GM23338 (cell line): ENCODE data around the gene GNG12. TPM values are rescaled to one million over a fixed set of nuclear protein-coding genes. Genes with fewer than 3 reads are reported as not detected.

Experiments used
- ATAC-seq: fragments of 200-7000 bp; cut with Tn5 transposase; 3 replicates; pipeline ENCODE4 v1.9.1; 2020
- DNase-seq: peaks from one replicate; pipeline ENCODE4 v3.0.0-alpha.2; 2015; ENCODE audit warnings: low spot score
- H2AFZ ChIP-seq: fragments of 200-600 bp; sonication (generic); 2 replicates; pipeline ENCODE4 v1.8.0; 2016; ENCODE audit warnings: antibody characterized with exemption, mild to moderate bottlenecking, moderate library complexity
- H3F3A ChIP-seq: fragments of 200-600 bp; sonication (generic); replicated peaks from 2 replicates; pipeline ENCODE4 v1.8.0; 2017; ENCODE audit warnings: antibody characterized with exemption, mixed run types, low read depth
- H3K27ac ChIP-seq: fragments of 200-600 bp; sonication (generic); 2 replicates; pipeline ENCODE4 v1.6.1; 2016; ENCODE audit warnings: low read depth
- H3K27me3 ChIP-seq: fragments of 200-600 bp; sonication (generic); 2 replicates; pipeline ENCODE4 v1.8.0; 2016; ENCODE audit warnings: mild to moderate bottlenecking, mixed run types, moderate library complexity; ENCODE audit not compliant: insufficient read depth
- H3K36me3 ChIP-seq: fragments of 200-600 bp; sonication (generic); 2 replicates; pipeline ENCODE4 v1.8.0; 2016; ENCODE audit warnings: mild to moderate bottlenecking; ENCODE audit not compliant: insufficient read depth
- H3K4me1 ChIP-seq: fragments of 200-600 bp; sonication (generic); 2 replicates; pipeline ENCODE4 v1.8.0; 2016; ENCODE audit warnings: mild to moderate bottlenecking, moderate library complexity; ENCODE audit not compliant: insufficient read depth
- H3K4me2 ChIP-seq: fragments of 200-600 bp; sonication (generic); 2 replicates; pipeline ENCODE4 v1.7.1; 2017; ENCODE audit warnings: mixed run types
- H3K4me3 ChIP-seq: fragments of 200-600 bp; sonication (generic); 2 replicates; pipeline ENCODE4 v1.6.1; 2016; ENCODE audit warnings: mixed run types
- H3K79me2 ChIP-seq: fragments of 200-600 bp; sonication (generic); replicated peaks from 2 replicates; pipeline ENCODE4 v1.8.0; 2017; ENCODE audit warnings: mild to moderate bottlenecking; ENCODE audit not compliant: insufficient read depth
- H3K9me2 ChIP-seq: fragments of 200-600 bp; sonication (generic); 2 replicates; pipeline ENCODE4 v1.8.0; 2017; ENCODE audit not compliant: insufficient read depth
- H4K20me1 ChIP-seq: fragments of 200-600 bp; sonication (generic); replicated peaks from 2 replicates; pipeline ENCODE4 v1.8.0; 2017; ENCODE audit warnings: mild to moderate bottlenecking; ENCODE audit not compliant: insufficient read depth
- H3K27ac Mint-ChIP-seq: 2 replicates; pipeline ENCODE4 v1.8.0; 2020; ENCODE audit warnings: inconsistent platforms, mild to moderate bottlenecking, moderate library complexity, mixed read lengths
- H3K27me3 Mint-ChIP-seq: 3 replicates; pipeline ENCODE4 v1.8.0; 2022; ENCODE audit warnings: low read depth, mild to moderate bottlenecking, moderate library complexity, mixed read lengths, inconsistent platforms; ENCODE audit not compliant: insufficient read depth, poor library complexity
- H3K36me3 Mint-ChIP-seq: 3 replicates; pipeline ENCODE4 v1.8.0; 2021; ENCODE audit warnings: low read depth, mild to moderate bottlenecking, inconsistent platforms, moderate library complexity, mixed read lengths
- H3K4me1 Mint-ChIP-seq: 3 replicates; pipeline ENCODE4 v1.8.0; 2020; ENCODE audit warnings: mild to moderate bottlenecking, inconsistent platforms, mixed read lengths
- H3K4me3 Mint-ChIP-seq: 3 replicates; pipeline ENCODE4 v1.8.0; 2021; ENCODE audit warnings: moderate library complexity, mild to moderate bottlenecking, inconsistent platforms, mixed read lengths
- H3K9me3 Mint-ChIP-seq: 3 replicates; pipeline ENCODE4 v1.8.0; 2020; ENCODE audit warnings: moderate library complexity, mild to moderate bottlenecking, inconsistent platforms, mixed read lengths
- CREB1 ChIP-seq: fragments of 250-450 bp; sonication (Bioruptor Pico); IDR thresholded peaks from 2 replicates; pipeline ENCODE4 v1.5.0; 2020; ENCODE audit warnings: low read depth, mild to moderate bottlenecking, moderate library complexity
- EZH2 ChIP-seq: fragments of 200-600 bp; sonication (generic); IDR thresholded peaks from one replicate; pipeline ENCODE4 v1.8.0; 2017; ENCODE audit warnings: antibody characterized with exemption, mild to moderate bottlenecking, low read depth; ENCODE audit not compliant: unreplicated experiment
- EZH2phosphoT487 ChIP-seq: fragments of 200-600 bp; sonication (generic); IDR thresholded peaks from one replicate; pipeline ENCODE4 v1.8.1; 2018; ENCODE audit warnings: antibody characterized with exemption; ENCODE audit not compliant: unreplicated experiment
- JUNB ChIP-seq: IDR thresholded peaks from one replicate; pipeline ENCODE4 v1.6.1; 2016; ENCODE audit warnings: antibody characterized with exemption; ENCODE audit not compliant: unreplicated experiment
- NANOG ChIP-seq: IDR thresholded peaks from 2 replicates; pipeline ENCODE4 v1.6.1; 2016; ENCODE audit warnings: antibody characterized with exemption, borderline replicate concordance
- POLR2AphosphoS5 ChIP-seq: IDR thresholded peaks from 2 replicates; pipeline ENCODE4 v1.6.1; 2016; ENCODE audit warnings: antibody characterized with exemption, low read depth
- STAT1 ChIP-seq: IDR thresholded peaks from one replicate; pipeline ENCODE4 v1.6.1; 2016; ENCODE audit warnings: antibody characterized with exemption; ENCODE audit not compliant: unreplicated experiment
- ZNF331 ChIP-seq: fragments of 250-450 bp; sonication (Bioruptor Pico); IDR thresholded peaks from 2 replicates; pipeline ENCODE4 v1.5.0; 2020; ENCODE audit warnings: low read depth, mild to moderate bottlenecking, moderate library complexity
- polyA plus RNA-seq: library from polyadenylated mRNA; unstranded; fragments of >200 nt; fragmentation: Nextera tagmentation; extraction: Ambion mirVana; gene quantifications from 2 replicates; pipeline ENCODE4 v1.2.1, GENCODE V29; 2016
- total RNA-seq: library from RNA; depleted of rRNA; stranded (reverse); fragments of >200 nt; shearing (Covaris generic); gene quantifications from 2 replicates; pipeline ENCODE4 v1.2.3, GENCODE V29; 2014
- TF ChIP-seq, protein P1 (sequence below): IDR thresholded peaks from one replicate; pipeline ENCODE4 v1.6.1; 2018; ENCODE audit warnings: antibody characterized with exemption; ENCODE audit not compliant: unreplicated experiment
- TF ChIP-seq, protein P2 (sequence below): IDR thresholded peaks from 2 replicates; pipeline ENCODE4 v1.6.1; 2016; ENCODE audit warnings: antibody characterized with exemption

Gene GNG12
- total and polyA plus RNA-seq, 2 experiments from 2014 or later = 13.4 to 33.0 TPM

DNA sequence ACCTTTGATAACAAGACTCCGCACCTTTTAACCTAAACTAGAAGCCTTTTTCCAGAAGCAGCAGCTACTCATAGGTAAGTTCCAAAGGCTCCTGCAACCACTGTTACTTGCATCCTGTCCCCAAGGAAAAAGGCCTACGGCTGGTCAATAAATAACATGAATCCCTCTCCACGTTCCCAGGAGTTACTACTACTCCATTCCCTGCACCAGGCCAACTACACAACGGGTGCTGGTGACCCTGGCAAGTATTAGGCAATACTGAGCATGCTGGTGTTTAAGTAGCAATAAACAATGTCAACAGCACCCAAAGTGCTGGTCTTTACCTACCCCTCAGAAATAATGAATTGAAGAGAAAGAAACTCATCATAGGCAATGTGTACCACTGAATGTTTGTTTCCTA lies 7.7 kb downstream of the GNG12 start:
- no peaks in the 10 kb centered on the region for H3K36me3 ChIP-seq
- Mint-ChIP-seq H3K9me3 (no peaks in the 10 kb centered on the region), H3K36me3 (no peaks in the 10 kb centered on the region), H3K27ac (no peak overlapping the region), H3K27me3 (no peaks in the 10 kb centered on the region), H3K4me3 (no peak overlapping the region), H3K4me1 (peaks cover 36% of the 10 kb centered on the region)
- DNase-seq (no peak), ATAC-seq (no peak)
- peaks cover 5% of the 10 kb centered on the region for H3K27me3 ChIP-seq
- H3K4me1 ChIP-seq = peaks cover 42% of the 10 kb centered on the region
- H3K4me2 ChIP-seq = no peak overlapping the region
- peaks cover 46% of the 10 kb centered on the region for H3K79me2 ChIP-seq
- TF ChIP-seq ZNF331 (CRISPR knock-in tag) (no peak), NANOG (no peak), POLR2AphosphoS5 (no peak), STAT1 (no peak), CREB1 (CRISPR knock-in tag) (no peak)
- TF ChIP-seq, protein P1, sequence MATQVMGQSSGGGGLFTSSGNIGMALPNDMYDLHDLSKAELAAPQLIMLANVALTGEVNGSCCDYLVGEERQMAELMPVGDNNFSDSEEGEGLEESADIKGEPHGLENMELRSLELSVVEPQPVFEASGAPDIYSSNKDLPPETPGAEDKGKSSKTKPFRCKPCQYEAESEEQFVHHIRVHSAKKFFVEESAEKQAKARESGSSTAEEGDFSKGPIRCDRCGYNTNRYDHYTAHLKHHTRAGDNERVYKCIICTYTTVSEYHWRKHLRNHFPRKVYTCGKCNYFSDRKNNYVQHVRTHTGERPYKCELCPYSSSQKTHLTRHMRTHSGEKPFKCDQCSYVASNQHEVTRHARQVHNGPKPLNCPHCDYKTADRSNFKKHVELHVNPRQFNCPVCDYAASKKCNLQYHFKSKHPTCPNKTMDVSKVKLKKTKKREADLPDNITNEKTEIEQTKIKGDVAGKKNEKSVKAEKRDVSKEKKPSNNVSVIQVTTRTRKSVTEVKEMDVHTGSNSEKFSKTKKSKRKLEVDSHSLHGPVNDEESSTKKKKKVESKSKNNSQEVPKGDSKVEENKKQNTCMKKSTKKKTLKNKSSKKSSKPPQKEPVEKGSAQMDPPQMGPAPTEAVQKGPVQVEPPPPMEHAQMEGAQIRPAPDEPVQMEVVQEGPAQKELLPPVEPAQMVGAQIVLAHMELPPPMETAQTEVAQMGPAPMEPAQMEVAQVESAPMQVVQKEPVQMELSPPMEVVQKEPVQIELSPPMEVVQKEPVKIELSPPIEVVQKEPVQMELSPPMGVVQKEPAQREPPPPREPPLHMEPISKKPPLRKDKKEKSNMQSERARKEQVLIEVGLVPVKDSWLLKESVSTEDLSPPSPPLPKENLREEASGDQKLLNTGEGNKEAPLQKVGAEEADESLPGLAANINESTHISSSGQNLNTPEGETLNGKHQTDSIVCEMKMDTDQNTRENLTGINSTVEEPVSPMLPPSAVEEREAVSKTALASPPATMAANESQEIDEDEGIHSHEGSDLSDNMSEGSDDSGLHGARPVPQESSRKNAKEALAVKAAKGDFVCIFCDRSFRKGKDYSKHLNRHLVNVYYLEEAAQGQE = no peak
- TF ChIP-seq, protein P2, sequence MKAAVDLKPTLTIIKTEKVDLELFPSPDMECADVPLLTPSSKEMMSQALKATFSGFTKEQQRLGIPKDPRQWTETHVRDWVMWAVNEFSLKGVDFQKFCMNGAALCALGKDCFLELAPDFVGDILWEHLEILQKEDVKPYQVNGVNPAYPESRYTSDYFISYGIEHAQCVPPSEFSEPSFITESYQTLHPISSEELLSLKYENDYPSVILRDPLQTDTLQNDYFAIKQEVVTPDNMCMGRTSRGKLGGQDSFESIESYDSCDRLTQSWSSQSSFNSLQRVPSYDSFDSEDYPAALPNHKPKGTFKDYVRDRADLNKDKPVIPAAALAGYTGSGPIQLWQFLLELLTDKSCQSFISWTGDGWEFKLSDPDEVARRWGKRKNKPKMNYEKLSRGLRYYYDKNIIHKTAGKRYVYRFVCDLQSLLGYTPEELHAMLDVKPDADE = no peak
- no peaks in the 10 kb centered on the region for H3F3A ChIP-seq
- no peak overlapping the region for H3K4me3 ChIP-seq
- H2AFZ ChIP-seq = no peak overlapping the region
- H4K20me1 ChIP-seq = no peaks in the 10 kb centered on the region
- H3K27ac ChIP-seq = no peak overlapping the region
- H3K9me2 ChIP-seq = peaks cover 6% of the 10 kb centered on the region

DNA sequence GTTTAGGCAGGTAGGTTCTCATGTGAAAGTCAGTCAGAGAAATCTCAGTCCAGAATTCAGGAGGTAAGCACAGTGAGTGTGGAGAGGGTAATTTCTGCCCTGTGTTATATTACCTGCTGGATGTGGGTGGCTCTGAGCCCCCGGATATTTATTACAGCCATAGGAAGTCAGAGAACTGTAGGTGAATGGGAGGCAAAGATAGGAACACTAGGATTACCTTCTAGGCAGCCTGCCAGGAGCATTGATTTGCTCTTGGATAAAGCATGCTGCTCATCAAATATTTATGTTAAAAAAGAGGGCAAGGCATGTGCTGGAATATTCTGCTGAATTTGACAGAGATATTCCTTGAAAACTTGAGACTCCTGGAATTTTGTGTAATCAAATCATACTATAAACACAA lies 8.5 kb downstream of the GNG12 start:
- Histone ChIP-seq H3K27ac (no peak overlapping the region), H3F3A (no peaks in the 10 kb centered on the region), H2AFZ (no peak overlapping the region), H3K79me2 (peaks cover 48% of the 10 kb centered on the region), H4K20me1 (no peaks in the 10 kb centered on the region), H3K36me3 (no peaks in the 10 kb centered on the region), H3K9me2 (peaks cover 6% of the 10 kb centered on the region), H3K4me1 (peaks cover 42% of the 10 kb centered on the region), H3K27me3 (no peaks in the 10 kb centered on the region), H3K4me2 (no peak overlapping the region), H3K4me3 (no peak overlapping the region)
- H3K27ac Mint-ChIP-seq = no peak overlapping the region; the same call in 1 of the 2 replicates
- H3K4me1 Mint-ChIP-seq = peaks cover 37% of the 10 kb centered on the region
- H3K36me3 Mint-ChIP-seq = no peaks in the 10 kb centered on the region
- H3K9me3 Mint-ChIP-seq = no peaks in the 10 kb centered on the region
- TF ChIP-seq, protein P2 = no peak
- no peak for TF ChIP-seq NANOG
- no peak for TF ChIP-seq POLR2AphosphoS5
- TF ChIP-seq EZH2 = no peak
- no peak for TF ChIP-seq EZH2phosphoT487
- TF ChIP-seq JUNB = no peak
- TF ChIP-seq CREB1 (CRISPR knock-in tag) = no peak
- H3K27me3 Mint-ChIP-seq = no peaks in the 10 kb centered on the region
- DNase-seq = no peak
- no peak for ATAC-seq
- no peak overlapping the region for H3K4me3 Mint-ChIP-seq
